Neural cell (in vitro differentiated cells): ENCODE data around the gene ROBO3. TPM values are rescaled to one million over a fixed set of nuclear protein-coding genes. Genes with fewer than 3 reads are reported as not detected.
A peak's percentile ranks its signal among the peaks of the same experiment; 100 is the strongest.

Source experiments
- H2AFZ ChIP-seq: fragments of 200-600, 300-800 bp; sonication (generic), shearing (Covaris generic); 2 replicates; pipeline ENCODE4 v1.6.0; 2014; ENCODE audit warnings: low read depth, mild to moderate bottlenecking, antibody characterized with exemption, low read length, moderate library complexity
- H3F3A ChIP-seq: fragments of 200-600 bp; shearing (Covaris generic); 2 replicates; pipeline ENCODE4 v1.6.1; 2016; ENCODE audit warnings: mild to moderate bottlenecking, moderate library complexity, mixed read lengths, antibody characterized with exemption, low read length; ENCODE audit not compliant: insufficient read depth, poor library complexity, severe bottlenecking
- H3K27ac ChIP-seq: fragments of 200-600, 300-800 bp; sonication (generic), shearing (Covaris generic); 2 replicates; pipeline ENCODE4 v1.5.1; 2014; ENCODE audit warnings: mild to moderate bottlenecking, low read length, moderate library complexity
- H3K27me3 ChIP-seq: fragments of 300-800, 200-600 bp; sonication (generic), shearing (Covaris generic); 2 replicates; pipeline ENCODE4 v1.6.0; 2014; ENCODE audit warnings: mild to moderate bottlenecking, low read depth, low read length, moderate library complexity; ENCODE audit not compliant: insufficient read depth
- H3K36me3 ChIP-seq: fragments of 300-800, 200-600 bp; sonication (generic), shearing (Covaris generic); 2 replicates; pipeline ENCODE4 v1.5.1; 2014; ENCODE audit warnings: mild to moderate bottlenecking, antibody characterized with exemption, low read length, moderate library complexity; ENCODE audit not compliant: insufficient read depth
- H3K4me2 ChIP-seq: fragments of 300-800, 200-600 bp; sonication (generic), shearing (Covaris generic); 2 replicates; pipeline ENCODE4 v1.6.0; 2014; ENCODE audit warnings: mild to moderate bottlenecking, low read length
- H3K4me3 ChIP-seq: fragments of 300-800, 200-600 bp; sonication (generic), shearing (Covaris generic); 2 replicates; pipeline ENCODE4 v1.5.1; 2014; ENCODE audit warnings: mild to moderate bottlenecking, low read length, moderate library complexity
- H3K79me2 ChIP-seq: fragments of 200-600 bp; shearing (Covaris generic); replicated peaks from 2 replicates; pipeline ENCODE4 v1.6.0; 2014; ENCODE audit warnings: mild to moderate bottlenecking, low read length, moderate library complexity; ENCODE audit not compliant: insufficient read depth
- H3K9ac ChIP-seq: fragments of 300-800, 200-600 bp; sonication (generic), shearing (Covaris generic); 2 replicates; pipeline ENCODE4 v1.6.1; 2016; ENCODE audit warnings: mild to moderate bottlenecking, low read length, mixed read lengths
- H3K9me2 ChIP-seq: fragments of 200-600 bp; shearing (Covaris generic); 2 replicates; pipeline ENCODE4 v1.6.1; 2016; ENCODE audit warnings: mild to moderate bottlenecking, low read length, mixed read lengths; ENCODE audit not compliant: insufficient read depth
- H3K9me3 ChIP-seq: fragments of 200-600, 300-800 bp; sonication (generic), shearing (Covaris generic); 2 replicates; pipeline ENCODE4 v1.6.1; 2016; ENCODE audit warnings: mild to moderate bottlenecking, mixed run types, low read length, moderate library complexity, mixed read lengths
- H4K20me1 ChIP-seq: fragments of 200-600 bp; shearing (Covaris generic); 2 replicates; pipeline ENCODE4 v1.6.1; 2016; ENCODE audit warnings: mild to moderate bottlenecking, mixed run types; ENCODE audit not compliant: insufficient read depth
- EP300 ChIP-seq: fragments of 450-650 bp; conservative IDR thresholded peaks from 2 replicates; pipeline ENCODE4 v1.6.1; 2014; ENCODE audit warnings: antibody characterized with exemption, mild to moderate bottlenecking, moderate library complexity; ENCODE audit not compliant: poor library complexity, severe bottlenecking
- MXI1 ChIP-seq: fragments of 450-650 bp; conservative IDR thresholded peaks from 2 replicates; pipeline ENCODE4 v1.6.1; 2014; ENCODE audit warnings: antibody characterized with exemption, mild to moderate bottlenecking; ENCODE audit not compliant: poor library complexity, severe bottlenecking
- POLR2AphosphoS5 ChIP-seq: IDR thresholded peaks from 2 replicates; pipeline ENCODE4 v1.6.1; 2012
- RAD21 ChIP-seq: fragments of 450-650 bp; conservative IDR thresholded peaks from 2 replicates; pipeline ENCODE4 v1.6.1; 2014; ENCODE audit warnings: antibody characterized with exemption, mild to moderate bottlenecking, moderate library complexity
- SMC3 ChIP-seq: fragments of 450-650 bp; conservative IDR thresholded peaks from 2 replicates; pipeline ENCODE4 v1.6.1; 2014; ENCODE audit warnings: antibody characterized with exemption, mild to moderate bottlenecking, moderate library complexity; ENCODE audit not compliant: poor library complexity
- polyA plus RNA-seq: library from polyadenylated mRNA; depleted of rRNA; stranded (reverse); fragments of >200 nt; gene quantifications from 2 replicates; pipeline ENCODE4 v1.2.3, GENCODE V29; 2014
- TF ChIP-seq, protein P1 (sequence below): fragments of 450-650 bp; IDR thresholded peaks from 2 replicates; pipeline ENCODE4 v1.5.1; 2014; ENCODE audit warnings: antibody characterized with exemption, mild to moderate bottlenecking, moderate library complexity; ENCODE audit not compliant: poor library complexity, severe bottlenecking
- TF ChIP-seq, protein P2 (sequence below): IDR thresholded peaks from 2 replicates; pipeline ENCODE4 v1.6.1; 2012; ENCODE audit warnings: borderline replicate concordance

ROBO3 gene
- polyA plus RNA-seq, 1 donor from 2014 or later = 12.8 TPM

DNA sequence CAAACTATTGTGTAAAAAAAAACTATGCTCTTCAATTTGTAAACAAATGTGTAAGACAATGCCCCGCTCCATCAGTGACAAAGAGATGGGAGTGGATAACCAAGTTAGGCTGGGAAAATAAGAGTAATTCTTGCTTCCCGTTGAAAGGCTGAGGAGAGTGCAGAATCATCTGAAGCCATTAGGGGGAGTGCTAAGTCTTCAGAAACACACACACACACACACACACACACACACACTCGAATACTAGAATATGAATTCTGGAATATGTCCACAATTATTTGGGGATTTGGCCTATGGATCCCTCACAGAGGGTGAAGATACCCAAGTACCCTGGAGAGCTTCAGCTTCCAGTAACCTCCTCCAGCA, 27.8 kb upstream of the ROBO3 start (continued):
- TF ChIP-seq SMC3 = no peak
- peak; percentile 1 for TF ChIP-seq RAD21

DNA sequence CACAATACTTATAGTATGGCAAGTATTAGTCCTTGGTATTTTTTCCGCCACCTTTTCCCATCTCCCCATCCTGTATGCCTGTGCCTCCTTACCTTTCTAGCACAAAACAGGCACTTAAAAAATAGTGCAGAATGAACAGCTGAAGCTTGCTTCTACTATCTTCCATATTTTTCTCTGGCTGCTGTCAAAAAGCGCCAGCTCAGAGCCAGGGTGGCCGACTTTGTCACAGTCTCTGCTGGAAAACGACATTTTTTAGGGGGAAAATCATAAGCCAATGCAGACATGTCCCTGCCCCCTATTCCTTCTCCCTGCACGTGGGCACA, 26.5 kb upstream of the ROBO3 start:
- Histone ChIP-seq H3K9ac (peak overlapping the region; percentile 57), H3K27me3 (peaks cover 60% of the 10 kb centered on the region), H3K9me2 (no peaks in the 10 kb centered on the region), H4K20me1 (no peaks in the 10 kb centered on the region), H3K79me2 (no peaks in the 10 kb centered on the region), H2AFZ (no peak overlapping the region), H3F3A (no peaks in the 10 kb centered on the region), H3K4me2 (no peak overlapping the region), H3K27ac (no peak overlapping the region), H3K36me3 (no peaks in the 10 kb centered on the region), H3K4me3 (peak overlapping the region; percentile 67), H3K9me3 (no peaks in the 10 kb centered on the region)
- TF ChIP-seq EP300 (no peak), SMC3 (no peak), POLR2AphosphoS5 (no peak), MXI1 (no peak)
- TF ChIP-seq, protein P1, sequence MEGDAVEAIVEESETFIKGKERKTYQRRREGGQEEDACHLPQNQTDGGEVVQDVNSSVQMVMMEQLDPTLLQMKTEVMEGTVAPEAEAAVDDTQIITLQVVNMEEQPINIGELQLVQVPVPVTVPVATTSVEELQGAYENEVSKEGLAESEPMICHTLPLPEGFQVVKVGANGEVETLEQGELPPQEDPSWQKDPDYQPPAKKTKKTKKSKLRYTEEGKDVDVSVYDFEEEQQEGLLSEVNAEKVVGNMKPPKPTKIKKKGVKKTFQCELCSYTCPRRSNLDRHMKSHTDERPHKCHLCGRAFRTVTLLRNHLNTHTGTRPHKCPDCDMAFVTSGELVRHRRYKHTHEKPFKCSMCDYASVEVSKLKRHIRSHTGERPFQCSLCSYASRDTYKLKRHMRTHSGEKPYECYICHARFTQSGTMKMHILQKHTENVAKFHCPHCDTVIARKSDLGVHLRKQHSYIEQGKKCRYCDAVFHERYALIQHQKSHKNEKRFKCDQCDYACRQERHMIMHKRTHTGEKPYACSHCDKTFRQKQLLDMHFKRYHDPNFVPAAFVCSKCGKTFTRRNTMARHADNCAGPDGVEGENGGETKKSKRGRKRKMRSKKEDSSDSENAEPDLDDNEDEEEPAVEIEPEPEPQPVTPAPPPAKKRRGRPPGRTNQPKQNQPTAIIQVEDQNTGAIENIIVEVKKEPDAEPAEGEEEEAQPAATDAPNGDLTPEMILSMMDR = no peak
- TF ChIP-seq, protein P2, sequence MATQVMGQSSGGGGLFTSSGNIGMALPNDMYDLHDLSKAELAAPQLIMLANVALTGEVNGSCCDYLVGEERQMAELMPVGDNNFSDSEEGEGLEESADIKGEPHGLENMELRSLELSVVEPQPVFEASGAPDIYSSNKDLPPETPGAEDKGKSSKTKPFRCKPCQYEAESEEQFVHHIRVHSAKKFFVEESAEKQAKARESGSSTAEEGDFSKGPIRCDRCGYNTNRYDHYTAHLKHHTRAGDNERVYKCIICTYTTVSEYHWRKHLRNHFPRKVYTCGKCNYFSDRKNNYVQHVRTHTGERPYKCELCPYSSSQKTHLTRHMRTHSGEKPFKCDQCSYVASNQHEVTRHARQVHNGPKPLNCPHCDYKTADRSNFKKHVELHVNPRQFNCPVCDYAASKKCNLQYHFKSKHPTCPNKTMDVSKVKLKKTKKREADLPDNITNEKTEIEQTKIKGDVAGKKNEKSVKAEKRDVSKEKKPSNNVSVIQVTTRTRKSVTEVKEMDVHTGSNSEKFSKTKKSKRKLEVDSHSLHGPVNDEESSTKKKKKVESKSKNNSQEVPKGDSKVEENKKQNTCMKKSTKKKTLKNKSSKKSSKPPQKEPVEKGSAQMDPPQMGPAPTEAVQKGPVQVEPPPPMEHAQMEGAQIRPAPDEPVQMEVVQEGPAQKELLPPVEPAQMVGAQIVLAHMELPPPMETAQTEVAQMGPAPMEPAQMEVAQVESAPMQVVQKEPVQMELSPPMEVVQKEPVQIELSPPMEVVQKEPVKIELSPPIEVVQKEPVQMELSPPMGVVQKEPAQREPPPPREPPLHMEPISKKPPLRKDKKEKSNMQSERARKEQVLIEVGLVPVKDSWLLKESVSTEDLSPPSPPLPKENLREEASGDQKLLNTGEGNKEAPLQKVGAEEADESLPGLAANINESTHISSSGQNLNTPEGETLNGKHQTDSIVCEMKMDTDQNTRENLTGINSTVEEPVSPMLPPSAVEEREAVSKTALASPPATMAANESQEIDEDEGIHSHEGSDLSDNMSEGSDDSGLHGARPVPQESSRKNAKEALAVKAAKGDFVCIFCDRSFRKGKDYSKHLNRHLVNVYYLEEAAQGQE = no peak

DNA sequence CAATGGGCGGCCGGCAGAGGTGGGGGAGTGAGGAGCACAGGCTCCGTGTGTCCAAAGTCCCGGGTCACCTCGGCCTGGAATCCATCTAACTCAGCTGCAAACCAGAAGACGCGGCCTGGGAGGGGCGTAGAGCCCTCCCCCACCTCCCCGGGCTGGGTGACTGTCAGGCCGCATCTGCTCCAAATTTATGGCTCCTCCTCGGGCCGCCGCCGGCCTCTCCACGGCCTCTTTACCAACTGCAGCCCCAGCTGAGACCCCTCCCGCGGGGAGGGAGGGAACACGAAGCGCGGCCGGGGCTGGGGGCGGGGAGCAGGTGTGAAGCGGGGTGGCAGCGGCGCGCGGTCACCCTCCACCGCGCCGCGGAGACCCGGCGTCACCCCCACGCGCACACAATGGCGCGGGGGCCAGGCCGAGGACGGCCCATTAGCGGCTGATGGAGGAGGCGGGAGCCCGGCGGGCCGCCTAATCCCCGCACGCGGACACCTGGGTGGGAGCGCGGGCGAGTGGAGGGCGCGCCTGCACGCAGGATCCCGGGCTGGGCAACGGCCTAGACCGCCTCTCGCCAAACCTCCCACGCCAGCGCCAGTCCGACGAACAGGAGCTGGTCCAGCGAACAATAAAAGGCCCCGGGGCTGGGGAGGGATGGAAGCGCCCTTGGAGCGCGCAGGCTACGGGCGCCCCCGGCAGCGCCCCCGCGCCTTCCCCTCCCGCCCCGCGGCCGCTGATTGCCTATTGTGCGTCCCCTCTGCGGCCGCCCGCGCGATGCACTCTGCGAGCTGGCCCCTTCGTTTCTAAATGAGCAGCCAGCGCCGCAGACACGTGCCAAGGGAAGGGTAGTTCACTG, 25.9 kb upstream of the ROBO3 start:
- Histone ChIP-seq H3K4me3 (peak overlapping the region; percentile 67), H3K9me2 (no peaks in the 10 kb centered on the region), H2AFZ (peak overlapping the region; percentile 25), H3K9ac (peak overlapping the region; percentile 57), H3K27me3 (peaks cover 62% of the 10 kb centered on the region), H3K4me2 (no peak overlapping the region), H3F3A (no peaks in the 10 kb centered on the region), H3K9me3 (no peaks in the 10 kb centered on the region), H4K20me1 (no peaks in the 10 kb centered on the region), H3K79me2 (no peaks in the 10 kb centered on the region), H3K27ac (no peak overlapping the region), H3K36me3 (no peaks in the 10 kb centered on the region)
- TF ChIP-seq POLR2AphosphoS5 (peak; percentile 43), MXI1 (peak; percentile 14)
- TF ChIP-seq, protein P1 = no peak
